ENCODE data around the gene KCNAB1. TPM values are rescaled to one million over a fixed set of nuclear protein-coding genes. Genes with fewer than 3 reads are reported as not detected.

The KCNAB1 gene
- total RNA-seq, 4 donors from 2014 or later: 10.9 to 17.1 (median 13.3) TPM

- TF ChIP-seq CTCF (IDR thresholded peaks at IDR 0.05; ENCODE audit: low read depth): no peak
These were observed 258.5 kb downstream of the KCNAB1 start for GRCh38 chr3:156378871-156379270.

- no peak for TF ChIP-seq CTCF (IDR thresholded peaks at IDR 0.05; ENCODE audit: low read depth)
These were observed 258.9 kb downstream of the KCNAB1 start for GRCh38 chr3:156379327-156379726.

DNA sequence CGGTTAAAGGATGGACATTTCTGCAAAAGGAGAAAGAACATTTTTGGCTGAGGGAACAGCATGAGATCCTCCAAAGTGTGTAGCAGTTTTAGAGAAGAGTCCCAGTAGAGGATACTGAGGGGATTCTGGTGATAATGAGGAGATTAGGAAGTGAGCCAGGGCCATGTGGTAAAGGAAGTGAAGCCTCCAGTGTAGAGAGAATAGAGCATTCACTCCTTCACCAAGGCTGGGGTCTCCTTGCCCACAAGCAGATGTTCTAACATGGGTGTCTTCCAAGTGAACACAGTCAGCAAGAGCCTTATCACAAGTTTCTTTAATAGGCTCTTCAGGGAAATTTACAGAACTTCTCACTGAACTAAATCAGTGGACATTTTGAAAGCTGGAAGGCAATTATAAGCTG, 260.9 kb downstream of the KCNAB1 start:
- TF ChIP-seq CTCF (IDR thresholded peaks at IDR 0.05; ENCODE audit: low read depth): no peak

- no peak for TF ChIP-seq CTCF (IDR thresholded peaks at IDR 0.05; ENCODE audit: low read depth)
These were observed 262.3 kb downstream of the KCNAB1 start for GRCh38 chr3:156382458-156383346.

DNA sequence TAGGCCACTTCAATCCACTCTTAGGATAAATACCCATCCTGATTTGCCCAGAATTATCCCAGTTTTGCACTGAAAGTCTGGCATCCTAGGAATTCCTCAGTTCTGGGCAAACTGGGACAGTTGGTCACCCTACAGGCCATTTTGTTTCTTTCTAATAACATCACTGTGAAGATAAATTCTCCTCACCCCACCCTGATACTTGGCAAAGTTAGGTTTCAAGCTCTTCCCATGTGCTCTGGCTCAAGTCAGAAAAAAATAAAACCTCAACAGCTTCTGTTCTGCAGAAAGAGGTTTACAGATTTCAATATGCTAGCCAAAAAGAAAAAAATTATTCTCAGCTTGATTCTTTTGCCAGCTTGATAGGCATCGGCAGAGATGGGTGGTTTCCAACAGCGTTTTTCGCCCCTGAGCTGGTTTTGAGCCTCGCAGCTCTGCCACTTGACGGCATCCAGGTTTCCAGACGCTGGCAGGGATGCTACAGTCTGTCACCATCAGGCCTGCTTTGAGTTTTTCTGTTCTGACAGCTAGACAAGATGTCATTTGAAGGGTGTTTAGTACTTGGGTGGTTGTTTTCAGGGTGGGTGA, 263.2 kb downstream of the KCNAB1 start:
- TF ChIP-seq CTCF (IDR thresholded peaks at IDR 0.05; ENCODE audit: low read depth): no peak

- TF ChIP-seq CTCF (IDR thresholded peaks at IDR 0.05; ENCODE audit: low read depth): no peak
These were observed 268.4 kb downstream of the KCNAB1 start for GRCh38 chr3:156388497-156389448.

All from subcutaneous adipose tissue (tissue), 4 donors.